Measurements from ENCODE around the gene CPNE6. TPM values are rescaled to one million over a fixed set of nuclear protein-coding genes. Genes with fewer than 3 reads are reported as not detected.

Gene CPNE6
- total and polyA plus RNA-seq, 2 of the 8 experiments (the other 6 are each of a cell fraction or from before 2014, with no cell fraction given) = 0.05 TPM; not detected in 1

DNA sequence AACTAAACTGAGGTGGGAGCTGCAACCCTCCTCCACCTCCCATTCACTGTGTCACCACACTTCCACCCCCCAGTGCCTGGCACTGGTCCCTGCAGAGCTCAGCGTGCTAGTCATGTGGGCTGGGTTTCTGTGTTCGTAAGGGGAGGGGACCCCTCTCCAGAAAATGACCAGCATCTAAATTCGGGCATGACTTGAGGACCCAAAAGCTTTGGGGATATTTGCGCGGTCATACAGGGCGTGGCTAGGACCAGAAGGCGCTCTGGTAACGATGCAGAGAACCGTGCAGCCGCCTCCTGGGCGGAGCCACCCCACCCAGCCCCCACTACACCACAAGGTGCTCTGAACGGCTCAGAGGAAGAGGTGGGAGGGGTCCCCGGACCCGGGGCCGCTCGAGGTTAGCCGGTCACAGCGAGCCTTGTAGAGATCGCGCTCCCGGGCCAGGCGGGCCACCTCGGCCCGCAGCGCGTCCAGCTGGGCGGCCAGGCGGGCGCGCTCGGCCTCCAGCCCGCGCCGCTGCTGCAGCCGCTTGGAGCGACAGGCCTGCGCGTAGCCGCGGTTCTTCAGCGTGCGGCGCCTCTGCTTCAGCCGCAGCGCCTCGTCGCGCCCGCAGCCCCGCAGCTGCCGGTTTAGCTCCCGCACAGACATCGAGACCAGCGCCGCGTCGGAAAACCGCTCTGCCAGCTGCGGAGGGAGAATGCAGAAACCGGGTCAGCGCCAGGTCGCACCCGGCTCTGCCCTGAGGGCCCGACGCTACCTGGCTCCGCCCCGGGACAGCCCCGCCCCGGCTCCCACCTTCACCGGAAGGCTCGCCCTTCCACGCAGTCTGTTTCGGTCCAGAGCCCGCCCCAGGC lies 9.8 kb downstream of the CPNE6 start:
- Histone ChIP-seq H2BK20ac (ENCODE audit: low read length) (peak overlapping the region; percentile 32; the same call in 1 of the 2 replicates), H3K79me2 (ENCODE audit: control insufficient read depth in 1 of 2, insufficient read depth in 2 of 2, low read length in 2 of 2) (no peaks in the 10 kb centered on the region), H3K56ac (replicated peaks; ENCODE audit: insufficient read length, low read depth, low read length) (peak overlapping the region; percentile 47), H3K18ac (ENCODE audit: extremely low read depth, low read length) (peak overlapping the region; percentile 87; the same call in 1 of the 2 replicates), H2BK120ac (replicated peaks; ENCODE audit: low read depth, low read length) (no peak overlapping the region), H3K9ac (replicated peaks in 1 of 4; ENCODE audit: extremely low read depth in 1 of 4, low read depth in 3 of 4, low read length in 3 of 4) (peak overlapping the region in 3 of 4 experiments; percentile 19 to 68 (median 20); a peak in 4 of 7 replicates), H3K36me3 (ENCODE audit: control insufficient read depth in 2 of 4, insufficient read depth in 4 of 4, low read length in 3 of 4) (no peaks in the 10 kb centered on the region), H2BK12ac (ENCODE audit: low read depth, low read length) (no peak overlapping the region), H3K23me2 (ENCODE audit: low read depth, low read length) (peaks cover 11% of the 10 kb centered on the region; the same call in 1 of the 2 replicates), H2AK5ac (ENCODE audit: low read depth, low read length) (no peak overlapping the region), H3K23ac (ENCODE audit: insufficient read length) (no peak overlapping the region), H2BK5ac (ENCODE audit: low read depth, low read length) (peak overlapping the region; percentile 87; the same call in 1 of the 2 replicates), H3K27ac (ENCODE audit: low read depth, low read length) (no peak overlapping the region), H4K91ac (replicated peaks; ENCODE audit: insufficient read length, low read length) (peak overlapping the region; percentile 37), H3K4me1 (replicated peaks in 1 of 4; ENCODE audit: control insufficient read depth in 3 of 4, insufficient read depth in 4 of 4, low read length in 3 of 4) (peaks cover 0 to 18% (median 12%) of the 10 kb centered on the region in 4 experiments; a peak in 6 of 7 replicates), H3K79me1 (ENCODE audit: low read depth, low read length) (no peaks in the 10 kb centered on the region), H2BK15ac (ENCODE audit: low read length) (peak overlapping the region; percentile 95; the same call in 1 of the 2 replicates), H4K8ac (ENCODE audit: extremely low read depth, insufficient read depth, low read length) (peak overlapping the region; percentile 1; the same call in 1 of the 2 replicates), H3K9me3 (ENCODE audit: insufficient read depth in 2 of 2, low read depth in 1 of 2, low read length in 1 of 2) (no peaks in the 10 kb centered on the region), H3K14ac (ENCODE audit: insufficient read length) (no peak overlapping the region), H2AFZ (ENCODE audit: low read length) (peak overlapping the region; percentile 44; the same call in 1 of the 2 replicates), H4K20me1 (replicated peaks in 1 of 2; ENCODE audit: control insufficient read depth in 1 of 2, insufficient read depth in 2 of 2, low read length in 2 of 2) (no peaks in the 10 kb centered on the region), H4K5ac (ENCODE audit: insufficient read length, low read depth, low read length) (no peak overlapping the region), H3K27me3 (replicated peaks in 1 of 4; ENCODE audit: control insufficient read depth in 3 of 4, extremely low read depth in 1 of 4, insufficient read depth in 3 of 4, low read length in 3 of 4) (peaks cover 0 to 10% (median 7%) of the 10 kb centered on the region in 4 experiments; a peak in 5 of 7 replicates), H3K4me2 (ENCODE audit: insufficient read depth in 1 of 2, low read depth in 2 of 2, low read length in 2 of 2) (peak overlapping the region; percentile 75 to 84), H3K4me3 (ENCODE audit: extremely low read depth in 1 of 4, insufficient read depth in 2 of 4, low read depth in 3 of 4, low read length in 4 of 4) (peak overlapping the region; percentile 54 to 67 (median 66)), H3K4ac (replicated peaks; ENCODE audit: insufficient read length, low read depth, low read length) (no peak overlapping the region)
- peak in 1 of 2 experiments; percentile 81 for DNase-seq (ENCODE audit: low read depth in 1 of 2, low spot score in 2 of 2)
- 1% methylated on average over 36 of the region's 74 CpGs; no CpG with 5 or more reads in 1 of the 2 experiments for WGBS, 2 experiments (ENCODE audit: extremely low coverage in 1 of 2, insufficient coverage in 1 of 2, insufficient read length in 1 of 2, insufficient replicate concordance in 2 of 2, low coverage in 1 of 2, low lambda C conversion rate in 2 of 2, missing lambda C conversion rate in 1 of 2)
- CTCF ChIA-PET (ENCODE audit: partially characterized antibody) = interaction anchor here (0.9 to 23.8 kb wide), 18 partner anchors 11 to 500 kb away, joined by 3 to 316 read pairs (median 6); partner anchors contain the start of genes DCAF11, DHRS4, IRF9 and PCK2
- no peak for FAIRE-seq
- POLR2A ChIA-PET (ENCODE audit: partially characterized antibody) = interaction anchor here (1.0 to 27.2 kb wide), 14 partner anchors 9 to 162 kb away, joined by 3 to 626 read pairs (median 6); partner anchors contain the start of genes CARMIL3, CPNE6, DCAF11 and EMC9
- TF ChIP-seq RBBP5 (IDR thresholded peaks at IDR 0.05; ENCODE audit: borderline replicate concordance, low read depth, low read length) = peak; percentile 79; the same call in 1 of the 2 replicates
- peak; percentile 44; the same call in 1 of the 2 replicates for TF ChIP-seq POLR2AphosphoS5 (IDR thresholded peaks at IDR 0.05; ENCODE audit: low read depth, low read length)
- TF ChIP-seq, protein P1, sequence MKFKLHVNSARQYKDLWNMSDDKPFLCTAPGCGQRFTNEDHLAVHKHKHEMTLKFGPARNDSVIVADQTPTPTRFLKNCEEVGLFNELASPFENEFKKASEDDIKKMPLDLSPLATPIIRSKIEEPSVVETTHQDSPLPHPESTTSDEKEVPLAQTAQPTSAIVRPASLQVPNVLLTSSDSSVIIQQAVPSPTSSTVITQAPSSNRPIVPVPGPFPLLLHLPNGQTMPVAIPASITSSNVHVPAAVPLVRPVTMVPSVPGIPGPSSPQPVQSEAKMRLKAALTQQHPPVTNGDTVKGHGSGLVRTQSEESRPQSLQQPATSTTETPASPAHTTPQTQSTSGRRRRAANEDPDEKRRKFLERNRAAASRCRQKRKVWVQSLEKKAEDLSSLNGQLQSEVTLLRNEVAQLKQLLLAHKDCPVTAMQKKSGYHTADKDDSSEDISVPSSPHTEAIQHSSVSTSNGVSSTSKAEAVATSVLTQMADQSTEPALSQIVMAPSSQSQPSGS (IDR thresholded peaks at IDR 0.05; ENCODE audit: low read length) = no peak
- 0 out of 2 replicates have a peak, but pooled peaks have one; percentile 14 for TF ChIP-seq CREB1 (IDR thresholded peaks at IDR 0.05)
- TF ChIP-seq PHF8 (conservative IDR thresholded peaks at IDR 0.05; ENCODE audit: low read depth, low read length) = no peak
- TF ChIP-seq SRF (IDR thresholded peaks at IDR 0.05; ENCODE audit: low read depth, low read length) = no peak
- 0 out of 2 replicates have a peak, but pooled peaks have one; percentile 48 for TF ChIP-seq SP1 (IDR thresholded peaks at IDR 0.05; ENCODE audit: low read depth, low read length)
- TF ChIP-seq KDM1A (IDR thresholded peaks at IDR 0.05; ENCODE audit: borderline replicate concordance, low read length) = no peak

Data from H1 (cell line).